Breast epithelium (tissue), 4 donors: Measurements from ENCODE around the gene MTHFR. TPM values are rescaled to one million over a fixed set of nuclear protein-coding genes. Genes with fewer than 3 reads are reported as not detected.

Experiments
- DNase-seq, 2 donors: peaks; one replicate each; pipeline ENCODE4 v3.0.0-alpha.2; 2019; ENCODE audit warnings: low spot score in 2 of 2
- H3K27ac ChIP-seq, 2 donors: fragments of 200-600 bp; sonication (generic) in 1 of 2; one replicate each; pipeline ENCODE4 v1.5.1; 2016 to 2019; ENCODE audit warnings: mild to moderate bottlenecking in 1 of 2
- H3K27me3 ChIP-seq, 2 donors: fragments of 200-600 bp; sonication (generic) in 1 of 2; one replicate each; pipeline versions ENCODE4 v1.5.1 to v1.6.0; 2017 to 2019; ENCODE audit warnings: control low read depth in 1 of 2, mild to moderate bottlenecking in 1 of 2
- H3K36me3 ChIP-seq: fragments of 200-600 bp; one replicate; pipeline ENCODE4 v1.5.1; 2019
- H3K4me1 ChIP-seq, 2 donors: fragments of 200-600 bp; sonication (generic); one replicate each; pipeline ENCODE4 v1.5.1; 2016 to 2019; ENCODE audit warnings: control low read depth in 1 of 2
- H3K4me3 ChIP-seq, 3 donors: fragments of 200-600 bp; sonication (generic); 1 replicate in 2 of 3; 2 replicates in 1 of 3; pipeline ENCODE4 v1.5.1; 2016 to 2019; ENCODE audit warnings: mild to moderate bottlenecking in 3 of 3, moderate library complexity in 2 of 3
- H3K9me3 ChIP-seq, 2 donors: fragments of 200-600 bp; sonication (generic) in 1 of 2; one replicate each; pipeline ENCODE4 v1.5.1; 2016 to 2019; ENCODE audit warnings: control low read depth in 1 of 2
- CTCF ChIP-seq, 3 donors: fragments of 450-650 bp; IDR thresholded peaks; one replicate each; pipeline ENCODE4 v1.5.1; 2016 to 2017; ENCODE audit warnings: antibody characterized with exemption in 3 of 3, mild to moderate bottlenecking in 3 of 3, moderate library complexity in 3 of 3
- POLR2A ChIP-seq: fragments of 450-650 bp; IDR thresholded peaks from one replicate; pipeline ENCODE4 v1.6.1; 2016; ENCODE audit warnings: antibody characterized with exemption, mild to moderate bottlenecking, moderate library complexity
- POLR2AphosphoS5 ChIP-seq, 3 donors: sonication (generic); formaldehyde crosslinking; IDR thresholded peaks; one replicate each; pipeline ENCODE4 v1.6.1; 2017; ENCODE audit warnings: antibody characterized with exemption in 3 of 3
- intact Hi-C: fragments of 100-400 bp; cut with DNase I; formaldehyde crosslinking; loops from one replicate; pipeline ENCODE4 v1.15.1; 2023; ENCODE audit warnings: low total_unique reads
- total RNA-seq, 3 donors: library from RNA; depleted of rRNA; stranded (reverse); fragments of >200 nt; gene quantifications; one replicate each; pipeline ENCODE4 v1.1.0, GENCODE V29; 2016

The MTHFR gene
- total RNA-seq, 3 donors from 2014 or later: 24.6 to 42.0 (median 30.0) TPM

GRCh38 chr1:11787804-11788436 lies 17.8 kb downstream of the MTHFR start:
- intact Hi-C loops: no loop called here

GRCh38 chr1:11787251-11787803 lies 18.4 kb downstream of the MTHFR start:
- Histone ChIP-seq H3K4me3 (peak overlapping the region in 1 of 3 donors; percentile 38), H3K27ac (peak overlapping the region; percentile 88 to 97), H3K4me1 (peaks cover 0 to 18% of the 10 kb centered on the region in 2 donors), H3K27me3 (no peaks in the 10 kb centered on the region), H3K36me3 (no peaks in the 10 kb centered on the region), H3K9me3 (no peaks in the 10 kb centered on the region)
- DNase-seq: peak; percentile 41 to 72
- no peak for TF ChIP-seq POLR2A
- TF ChIP-seq POLR2AphosphoS5 (IDR thresholded peaks at IDR 0.05): peak in 2 of 3 donors; percentile 27 to 28
- intact Hi-C loops: no loop called here

More at GRCh38 chr1:11787804-11788436, 17.8 kb downstream of the MTHFR start:
- H3K9me3 ChIP-seq: no peaks in the 10 kb centered on the region
- peak overlapping the region; percentile 88 to 97 for H3K27ac ChIP-seq
- H3K36me3 ChIP-seq: no peaks in the 10 kb centered on the region
- H3K4me3 ChIP-seq: peak overlapping the region in 1 of 3 donors; percentile 38
- no peak for DNase-seq
- TF ChIP-seq POLR2AphosphoS5 (IDR thresholded peaks at IDR 0.05) (no peak), POLR2A (no peak), CTCF (IDR thresholded peaks at IDR 0.05) (no peak)
- H3K4me1 ChIP-seq: peaks cover 0 to 18% of the 10 kb centered on the region in 2 donors
- no peaks in the 10 kb centered on the region for H3K27me3 ChIP-seq

GRCh38 chr1:11786168-11786567 lies 19.6 kb downstream of the MTHFR start:
- TF ChIP-seq POLR2A: no peak
- no peak for TF ChIP-seq POLR2AphosphoS5 (IDR thresholded peaks at IDR 0.05)
- no peak for TF ChIP-seq CTCF (IDR thresholded peaks at IDR 0.05)
- H3K9me3 ChIP-seq: no peaks in the 10 kb centered on the region
- H3K27me3 ChIP-seq: no peaks in the 10 kb centered on the region
- intact Hi-C loops: no loop called here
- no peaks in the 10 kb centered on the region for H3K36me3 ChIP-seq
- peaks cover 0 to 18% of the 10 kb centered on the region in 2 donors for H3K4me1 ChIP-seq
- H3K4me3 ChIP-seq: no peak overlapping the region
- no peak for DNase-seq
- peak overlapping the region in 1 of 2 donors; percentile 15 for H3K27ac ChIP-seq

- H3K4me3 ChIP-seq: peak overlapping the region; percentile 23 to 62 (median 36)
- no peaks in the 10 kb centered on the region for H3K9me3 ChIP-seq
- DNase-seq: no peak
- H3K4me1 ChIP-seq: peaks cover 0 to 18% of the 10 kb centered on the region in 2 donors
- H3K27ac ChIP-seq: peak overlapping the region in 1 of 2 donors; percentile 54
- H3K27me3 ChIP-seq: no peaks in the 10 kb centered on the region
- H3K36me3 ChIP-seq: no peaks in the 10 kb centered on the region
- intact Hi-C loops: no loop called here
- TF ChIP-seq CTCF (IDR thresholded peaks at IDR 0.05) (peak; percentile 31 to 69 (median 60)), POLR2A (no peak), POLR2AphosphoS5 (IDR thresholded peaks at IDR 0.05) (peak in 1 of 3 donors; percentile 19)
Observed at GRCh38 chr1:11784993-11785769, 20.6 kb downstream of the MTHFR start.

- Histone ChIP-seq H3K4me1 (peaks cover 0 to 18% of the 10 kb centered on the region in 2 donors), H3K27me3 (no peaks in the 10 kb centered on the region), H3K36me3 (no peaks in the 10 kb centered on the region), H3K27ac (peak overlapping the region in 1 of 2 donors; percentile 54), H3K4me3 (peak overlapping the region; percentile 23 to 62 (median 36)), H3K9me3 (no peaks in the 10 kb centered on the region)
- TF ChIP-seq CTCF (IDR thresholded peaks at IDR 0.05) (no peak), POLR2AphosphoS5 (IDR thresholded peaks at IDR 0.05) (no peak)
- intact Hi-C loops: no loop called here
- no peak for DNase-seq
Observed at GRCh38 chr1:11784256-11784992, 21.3 kb downstream of the MTHFR start.
